GM18508 (cell line): ENCODE data around the gene PLEKHS1.
"Not testable (repeated sequence)": the region's sequence is repeated elsewhere in the genome, so short reads cannot be mapped to it uniquely, and the experiment has no call there.

Experiments
- ATAC-seq: cut with Tn5 transposase; IDR thresholded peaks from one replicate; pipeline ENCODE4 v1.9.1; 2021; ENCODE audit warnings: moderate number of reproducible peaks; ENCODE audit not compliant: insufficient read depth, unreplicated experiment

Gene PLEKHS1

GRCh38 chr10:113739577-113739976 lies 11.9 kb upstream of the PLEKHS1 start:
- ATAC-seq, result no peak

DNA sequence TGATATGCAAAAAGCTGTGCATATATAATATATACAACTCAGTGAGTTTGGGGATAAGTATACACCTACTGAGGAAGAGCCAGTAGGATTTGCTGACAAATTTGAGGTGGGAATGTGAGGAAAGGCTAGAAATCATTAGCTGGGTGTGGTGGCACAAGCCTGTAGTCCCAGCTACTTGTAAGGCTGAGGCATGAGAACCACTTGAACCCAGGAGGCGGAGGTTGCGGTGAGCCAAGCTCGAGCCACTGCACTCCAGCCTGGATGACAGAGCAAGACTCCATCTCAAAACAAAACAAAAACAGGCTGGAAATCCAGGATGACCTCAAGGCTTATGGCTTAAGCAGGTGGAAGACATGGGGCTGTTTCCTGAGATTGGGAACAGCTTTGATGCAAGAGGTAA lies 10.6 kb upstream of the PLEKHS1 start:
- no peak for ATAC-seq

- no peak for ATAC-seq
These were observed 9.0 kb upstream of the PLEKHS1 start for GRCh38 chr10:113742466-113742865.

GRCh38 chr10:113743594-113743993 lies 7.9 kb upstream of the PLEKHS1 start:
- ATAC-seq, result no peak

GRCh38 chr10:113745374-113745773 lies 6.1 kb upstream of the PLEKHS1 start:
- ATAC-seq, result no peak

- no peak for ATAC-seq
These were observed 5.1 kb upstream of the PLEKHS1 start for GRCh38 chr10:113746217-113746957.

DNA sequence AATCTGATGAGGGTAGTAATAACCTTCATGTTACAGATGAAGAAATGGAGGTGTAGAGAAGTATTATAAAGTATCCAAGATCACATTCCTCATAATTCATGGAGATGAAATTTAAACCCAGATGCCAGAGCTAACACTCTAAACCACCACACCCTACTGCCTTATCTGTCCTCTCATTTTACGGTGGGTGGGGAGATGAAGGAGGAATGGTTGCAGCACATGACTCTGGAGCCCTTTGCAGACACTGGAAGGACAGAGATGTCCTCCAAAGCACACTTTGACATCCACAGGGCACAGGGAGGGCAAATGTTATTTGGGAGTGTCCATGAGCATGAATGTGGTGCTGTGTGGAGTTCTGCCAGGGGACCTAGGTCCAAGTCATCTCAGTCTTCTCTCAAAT lies 1.1 kb downstream of the PLEKHS1 start:
- no peak for ATAC-seq

DNA sequence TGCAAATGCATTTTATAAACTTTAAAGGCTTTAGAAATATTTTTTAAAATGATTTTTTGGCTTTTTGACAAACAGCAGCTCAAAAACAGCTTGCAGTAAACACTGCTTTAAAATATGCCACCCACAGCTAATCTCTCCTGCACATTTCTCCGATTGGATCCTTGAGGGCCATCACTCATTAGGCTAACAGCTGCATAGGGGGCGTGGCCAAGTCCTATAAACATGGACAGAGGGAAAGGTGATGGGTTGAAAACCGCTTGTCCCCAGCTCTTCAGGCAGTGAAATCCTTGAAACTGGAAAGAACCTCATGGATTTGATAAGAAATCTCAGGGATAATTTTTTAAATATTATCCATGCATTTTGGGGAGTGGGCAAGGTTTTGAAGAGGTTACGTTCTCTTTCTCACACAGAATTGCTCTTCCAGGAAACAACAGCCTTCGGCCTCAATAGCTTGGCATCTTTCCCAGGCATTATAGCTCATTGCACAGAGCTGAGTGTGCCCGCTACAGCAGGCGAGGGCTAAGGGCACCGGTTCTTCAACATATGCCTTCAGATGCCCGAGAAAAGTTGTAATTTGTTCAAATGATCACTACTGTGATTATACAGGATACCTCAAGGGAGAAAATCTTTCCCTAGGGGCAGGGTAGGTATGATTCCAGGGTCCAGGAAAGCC lies 1.7 kb downstream of the PLEKHS1 start:
- no peak for ATAC-seq

- ATAC-seq, result no peak
These were observed 2.6 kb downstream of the PLEKHS1 start for GRCh38 chr10:113754125-113754524.

GRCh38 chr10:113754768-113755167 lies 3.3 kb downstream of the PLEKHS1 start:
- ATAC-seq, result no peak

DNA sequence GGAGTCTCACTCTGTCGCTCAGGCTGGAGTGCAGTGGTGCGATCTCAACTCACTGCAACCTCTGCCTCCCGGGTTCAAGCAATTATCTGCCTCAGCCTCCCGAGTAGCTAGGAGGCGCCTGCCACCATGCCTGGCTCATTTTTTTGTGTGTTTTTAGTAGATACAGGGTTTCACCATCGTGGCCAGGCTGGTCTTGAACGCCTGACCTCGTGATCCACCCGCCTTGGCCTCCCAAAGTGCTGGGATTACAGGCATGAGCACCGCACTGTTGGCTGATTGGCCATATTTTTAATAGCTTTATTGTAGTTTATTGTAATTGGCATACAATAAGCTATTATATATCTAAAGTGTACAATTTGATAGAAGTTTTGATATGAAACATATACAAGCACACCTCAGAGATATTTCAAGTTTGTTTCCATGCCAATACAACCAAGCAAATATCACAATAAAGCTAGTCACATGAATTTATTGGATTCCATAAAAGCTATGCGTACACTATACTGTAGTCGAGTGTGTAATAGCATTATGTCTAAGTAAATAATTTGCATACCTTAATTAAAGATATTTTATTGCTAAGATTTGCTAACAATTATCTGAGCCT lies 5.6 kb downstream of the PLEKHS1 start:
- no peak for ATAC-seq

DNA sequence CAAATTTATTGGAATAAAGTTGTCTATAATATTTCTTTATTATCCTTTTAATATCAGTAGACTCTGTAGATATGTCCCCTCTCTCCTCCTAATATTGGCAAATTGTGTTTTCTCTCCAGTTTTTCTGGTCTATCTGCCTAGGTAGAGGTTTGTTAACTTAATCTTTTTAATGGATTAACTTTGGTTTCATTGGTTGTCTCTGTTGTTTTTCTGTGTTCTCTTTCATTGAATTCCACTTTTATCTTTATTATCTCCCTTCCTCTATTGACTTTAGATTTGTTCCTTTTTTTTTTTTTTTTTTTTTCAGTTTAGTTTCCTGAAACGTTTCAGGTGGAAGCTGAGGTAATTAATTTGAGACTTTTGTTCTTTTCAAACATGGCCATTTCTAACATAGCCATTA lies 10.6 kb downstream of the PLEKHS1 start:
- no peak for ATAC-seq

GRCh38 chr10:113764582-113764981 lies 13.1 kb downstream of the PLEKHS1 start:
- ATAC-seq, result no peak

GRCh38 chr10:113765910-113766309 lies 14.4 kb downstream of the PLEKHS1 start:
- ATAC-seq, result no peak

GRCh38 chr10:113767222-113767621 lies 15.7 kb downstream of the PLEKHS1 start:
- ATAC-seq, result no peak

DNA sequence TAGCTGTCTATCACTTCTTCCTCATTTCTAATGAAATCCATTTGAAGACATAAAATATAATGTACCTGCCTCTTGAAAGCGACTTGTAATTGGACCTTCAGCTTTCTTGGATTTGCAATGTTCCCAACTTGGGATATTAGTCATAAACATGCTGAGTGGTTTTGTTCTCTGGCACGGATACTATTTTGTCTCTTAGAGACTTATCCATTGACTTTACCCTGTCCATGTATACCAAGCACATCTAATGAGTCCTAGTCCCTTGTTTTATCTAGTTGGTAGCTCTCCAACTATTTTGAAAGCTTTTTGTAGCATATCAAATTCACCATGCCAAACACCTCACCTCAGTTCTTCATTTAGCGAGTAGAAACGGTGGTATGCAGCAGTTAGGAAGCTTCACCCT lies 18.9 kb downstream of the PLEKHS1 start:
- ATAC-seq, result no peak

GRCh38 chr10:113771131-113771530 lies 19.6 kb downstream of the PLEKHS1 start:
- not testable (repeated sequence) for ATAC-seq

DNA sequence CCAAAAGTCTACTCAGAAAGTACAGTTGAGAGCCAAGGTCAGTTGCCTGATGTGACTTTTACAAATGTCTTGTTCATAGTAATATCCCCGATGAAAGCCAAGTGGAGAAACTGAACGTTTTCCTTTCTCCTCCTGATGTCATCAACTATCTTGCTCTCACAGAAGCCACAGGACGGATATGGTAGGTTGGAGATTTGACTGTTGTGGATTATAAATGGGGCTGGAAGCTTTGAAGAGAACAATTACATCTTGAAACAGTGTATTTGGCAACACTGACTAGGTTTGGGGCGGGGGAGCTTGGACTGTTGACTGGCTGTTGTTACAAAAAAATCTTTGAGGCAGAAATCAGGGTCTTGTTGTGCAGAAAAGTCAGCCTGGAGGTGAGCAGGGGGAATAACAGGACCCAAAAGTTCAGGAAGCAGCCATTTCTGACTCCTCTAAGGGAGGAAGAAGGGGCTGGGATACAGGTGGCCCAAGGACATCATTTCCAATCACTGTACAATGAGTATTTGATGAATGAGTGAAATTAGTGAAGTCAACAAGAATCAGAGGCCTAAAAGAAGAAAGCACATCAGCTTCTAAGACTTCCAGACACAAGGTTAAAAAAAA lies 24.3 kb downstream of the PLEKHS1 start:
- ATAC-seq, result no peak

GRCh38 chr10:113776553-113776952 lies 25.1 kb downstream of the PLEKHS1 start:
- ATAC-seq, result no peak

GRCh38 chr10:113780681-113781250 lies 29.3 kb downstream of the PLEKHS1 start:
- ATAC-seq, result no peak

GRCh38 chr10:113782367-113782766 lies 30.9 kb downstream of the PLEKHS1 start:
- ATAC-seq, result no peak
